GM19240 (cell line): Measurements from ENCODE around the gene CRX.
"Not testable (repeated sequence)": the region's sequence is repeated elsewhere in the genome, so short reads cannot be mapped to it uniquely, and the experiment has no call there.

ENCODE experiments used
- DNase-seq: peaks from one replicate; pipeline ENCODE4 v3.0.0; 2011; ENCODE audit warnings: low spot score; ENCODE audit not compliant: insufficient read length

CRX gene

GRCh38 chr19:47821460-47822020, at the start of gene CRX:
TSS of gene CRX (plus strand) at chr19:47821937. CDS start at chr19:47834444, 12,507 bp downstream.
- no peak for DNase-seq

DNA sequence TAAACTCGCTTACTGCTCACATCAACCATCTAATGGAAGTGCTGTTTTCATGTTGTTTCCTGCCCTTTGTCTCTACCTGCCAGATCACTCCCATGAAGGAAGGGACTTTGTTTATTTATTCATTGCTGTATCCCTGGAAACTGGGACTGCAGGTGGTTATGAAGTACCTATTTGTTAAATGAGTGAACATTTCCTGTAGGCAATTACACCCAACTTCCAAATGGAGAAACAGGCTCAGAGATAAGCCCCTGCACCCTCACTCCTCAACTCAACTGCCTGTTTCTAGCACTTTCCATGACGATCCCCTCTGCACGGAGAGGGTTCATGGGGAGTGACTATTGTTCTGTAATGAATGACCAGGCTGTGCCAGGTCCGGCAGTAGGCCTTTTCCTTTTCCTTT, 45.2 kb upstream of the CRX start:
- no peak for DNase-seq

DNA sequence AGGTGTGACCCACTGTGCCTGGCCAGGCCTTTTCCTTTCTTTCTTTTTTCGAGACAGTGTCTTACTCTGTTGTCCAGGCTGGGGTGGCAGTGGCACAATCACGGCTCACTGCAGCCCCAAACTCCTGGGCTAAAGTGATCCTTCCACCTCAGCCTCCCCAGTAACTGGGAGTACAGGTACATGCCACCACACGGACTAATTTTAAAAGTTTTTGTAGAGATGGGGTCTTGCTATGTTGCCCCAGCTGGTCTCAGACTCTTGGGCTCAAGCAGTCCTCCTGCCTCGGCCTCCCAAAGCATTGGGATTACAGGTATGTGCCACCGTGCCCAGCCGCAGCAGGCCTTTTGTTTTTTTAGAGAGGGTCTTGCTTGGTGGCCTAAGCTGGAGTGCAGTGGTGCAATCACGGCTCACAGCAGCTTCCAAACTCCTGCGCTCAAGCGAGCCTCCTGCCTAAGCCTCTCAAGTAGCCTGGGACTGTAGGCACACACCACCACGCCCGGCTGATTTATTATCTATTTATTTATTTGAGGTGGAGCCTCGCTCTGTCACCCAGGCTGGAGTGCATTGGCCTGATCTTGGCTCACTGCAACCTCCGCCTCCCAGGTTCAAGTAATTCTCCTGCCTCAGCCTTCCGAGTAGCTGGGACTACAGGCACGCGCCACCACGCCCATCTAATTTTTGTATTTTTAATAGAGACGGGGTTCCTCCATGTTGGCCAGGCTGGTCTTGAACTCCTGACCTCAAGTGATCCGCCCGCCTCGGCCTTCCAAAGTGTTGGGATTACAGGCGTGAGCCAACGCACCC, 44.3 kb upstream of the CRX start:
- DNase-seq: not testable (repeated sequence)

- peak; percentile 89 for DNase-seq
Measured at GRCh38 chr19:47778049-47778953, 43.4 kb upstream of the CRX start, which contains the start of gene SELENOW. TSS of gene SELENOW (plus strand) at chr19:47778703. CDS start at chr19:47778786, 83 bp downstream.

DNA sequence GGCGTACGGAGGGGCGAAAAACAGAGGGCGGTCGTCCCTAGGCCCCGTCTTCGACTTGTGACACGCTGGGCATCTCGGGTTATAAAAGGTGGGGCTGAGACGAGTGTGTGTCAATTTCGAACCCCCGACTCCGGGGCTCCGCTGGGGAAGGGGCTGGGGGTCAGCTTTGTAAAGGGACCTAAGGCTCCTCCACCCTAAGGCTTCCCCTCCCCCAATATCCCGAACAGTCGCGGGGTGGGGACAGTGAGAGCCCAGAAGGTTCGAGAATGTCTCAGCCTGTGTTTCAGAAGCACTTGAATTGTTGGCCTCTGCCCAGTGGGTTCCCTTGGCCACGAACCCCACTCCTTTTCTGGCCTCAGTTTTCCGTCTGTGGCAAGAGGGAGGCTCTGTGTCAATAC, 42.8 kb upstream of the CRX start:
- DNase-seq: no peak

DNA sequence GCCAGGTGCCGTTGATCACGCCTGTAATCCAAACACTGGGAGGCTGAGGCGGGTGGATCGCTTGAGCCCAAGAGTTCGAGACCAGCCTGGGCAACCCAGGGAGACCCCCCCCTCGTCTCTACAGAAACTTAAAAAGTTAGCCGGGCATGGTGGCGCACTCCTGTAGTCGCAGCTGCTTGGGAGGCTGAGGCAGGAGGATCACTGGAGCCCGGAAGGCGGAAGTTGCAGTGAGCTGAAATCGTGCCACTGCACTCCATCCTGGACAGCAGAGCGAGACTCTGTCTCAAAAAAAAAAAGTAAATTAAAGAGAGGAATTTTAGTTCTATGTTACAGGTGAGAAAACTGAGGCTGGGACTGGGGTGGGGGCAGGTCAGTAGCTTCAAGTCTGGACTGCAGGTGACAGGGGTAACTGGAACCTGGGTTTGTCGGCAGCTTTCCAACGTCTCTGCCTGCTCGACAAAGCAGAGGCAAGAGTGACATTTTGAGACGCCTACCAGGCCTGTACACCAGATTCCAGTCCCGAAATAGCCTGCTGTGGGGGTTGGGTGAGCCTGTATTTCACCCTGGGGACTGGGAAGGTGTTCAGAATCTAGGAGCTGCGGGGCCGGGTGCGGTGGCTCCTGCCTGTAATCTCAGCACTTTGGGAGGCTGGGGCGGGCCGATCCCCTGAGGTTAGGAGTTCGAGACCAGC, 42.1 kb upstream of the CRX start:
- no peak for DNase-seq

GRCh38 chr19:47780215-47780551, 41.6 kb upstream of the CRX start:
- DNase-seq: no peak

- DNase-seq: no peak
Measured at GRCh38 chr19:47781590-47782262, 40.0 kb upstream of the CRX start.

- no peak for DNase-seq
Measured at GRCh38 chr19:47786566-47786965, 35.2 kb upstream of the CRX start.

DNA sequence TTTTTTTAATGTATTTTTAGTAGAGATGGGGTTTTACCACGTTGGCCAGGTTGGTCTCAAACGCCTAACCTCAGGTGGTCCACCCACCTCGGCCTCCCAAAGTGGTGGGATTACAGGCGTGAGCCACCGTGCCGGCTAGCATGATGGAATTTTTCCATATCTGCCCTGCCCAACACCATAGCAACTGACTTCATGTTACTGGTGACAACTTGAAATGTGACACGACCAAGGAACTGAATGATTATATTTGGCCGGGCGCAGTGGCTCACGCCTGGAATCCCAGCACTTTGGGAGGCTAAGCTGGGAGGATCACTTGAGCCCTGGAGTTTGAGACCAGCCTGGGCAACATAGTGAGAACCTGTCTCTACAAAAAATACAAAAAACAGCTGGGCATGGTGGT, 34.4 kb upstream of the CRX start:
- DNase-seq: not testable (repeated sequence)

GRCh38 chr19:47789811-47790210, 31.9 kb upstream of the CRX start:
- DNase-seq: not testable (repeated sequence)

DNA sequence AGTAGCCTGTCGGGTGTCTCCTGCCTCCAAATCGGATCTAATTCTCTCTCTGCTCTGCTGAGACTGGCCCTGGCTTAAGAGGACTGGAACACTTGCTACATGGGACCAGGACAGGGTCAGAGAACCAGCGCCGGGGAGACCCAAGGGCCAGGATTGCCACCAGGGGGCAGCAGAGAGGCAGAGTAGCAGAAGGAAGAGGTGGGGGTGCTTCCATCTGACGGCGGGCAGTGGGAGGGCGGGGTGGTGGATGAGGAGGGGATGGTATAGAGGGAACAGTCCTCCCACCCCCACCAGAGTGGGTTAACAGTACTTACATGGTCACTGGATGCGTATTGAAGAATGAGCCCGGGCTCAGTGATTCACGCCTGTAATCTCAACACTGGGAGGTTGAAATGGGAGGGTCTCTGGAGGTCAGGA, 31.3 kb upstream of the CRX start:
- peak; percentile 63 for DNase-seq

DNA sequence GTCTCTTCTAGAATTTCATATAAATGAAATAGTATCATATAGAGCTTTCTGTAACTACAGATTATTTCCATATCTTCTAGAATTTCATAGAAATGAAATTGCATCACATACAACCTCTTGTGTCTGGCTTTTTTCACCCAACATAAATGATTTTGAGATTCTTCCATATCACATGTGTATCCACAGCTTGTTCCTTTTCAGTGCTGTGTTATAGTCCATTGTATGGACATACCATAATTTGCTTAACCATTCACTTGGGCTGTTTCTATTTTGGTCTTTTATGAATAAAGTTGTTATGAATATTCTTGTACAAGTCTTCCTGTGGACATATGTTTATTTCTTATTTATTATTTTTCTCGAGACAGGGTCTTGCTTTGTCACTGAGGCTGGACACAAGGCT, 29.1 kb upstream of the CRX start:
- no peak for DNase-seq

GRCh38 chr19:47794526-47794925, 27.2 kb upstream of the CRX start:
- no peak for DNase-seq

DNA sequence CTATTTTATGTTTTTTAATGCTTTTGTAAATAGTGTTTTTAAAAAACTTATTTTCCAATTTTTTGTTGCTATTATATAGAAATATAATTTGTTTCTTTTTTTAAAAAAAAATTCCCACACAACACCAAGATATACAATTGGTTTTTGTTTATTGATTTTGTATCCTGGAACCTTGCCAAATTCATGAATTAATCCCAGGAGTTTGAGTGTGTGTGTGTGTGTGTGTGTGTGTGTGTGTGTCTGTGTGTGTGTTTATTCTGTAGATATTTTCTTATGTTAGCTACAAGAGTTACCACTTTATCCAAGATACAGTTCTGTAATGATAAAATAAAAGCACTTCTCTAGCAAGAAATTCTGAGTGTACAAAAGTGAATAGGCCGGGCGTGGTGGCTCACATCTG, 25.0 kb upstream of the CRX start:
- DNase-seq: no peak

- no peak for DNase-seq
Measured at GRCh38 chr19:47797996-47798903, 23.5 kb upstream of the CRX start.

DNA sequence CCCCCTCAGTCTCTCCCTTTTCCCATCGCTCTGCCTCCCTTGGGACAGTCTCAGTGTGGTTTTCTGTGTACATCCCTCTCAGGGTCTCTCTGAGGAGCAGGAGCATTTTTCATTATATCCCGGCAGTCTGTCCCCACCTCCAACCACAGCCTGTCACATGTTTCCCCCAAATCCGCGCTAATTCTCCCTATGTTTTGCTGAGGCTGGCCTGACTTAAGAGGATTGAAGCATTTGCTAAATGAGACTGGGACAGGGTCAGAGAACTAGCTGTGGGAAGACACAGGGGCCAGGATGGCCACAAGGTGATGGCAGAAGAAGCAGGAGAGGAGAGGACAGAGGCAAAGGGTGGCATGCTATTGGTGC, 22.9 kb upstream of the CRX start:
- DNase-seq: no peak

GRCh38 chr19:47801270-47801669, 20.5 kb upstream of the CRX start:
- no peak for DNase-seq

GRCh38 chr19:47802521-47803043, 19.2 kb upstream of the CRX start:
- no peak for DNase-seq

- not testable (repeated sequence) for DNase-seq
Measured at GRCh38 chr19:47803148-47803547, 18.6 kb upstream of the CRX start.
